Myocyte (in vitro differentiated cells): Measurements from ENCODE around the gene ZNF710. TPM values are rescaled to one million over a fixed set of nuclear protein-coding genes. Genes with fewer than 3 reads are reported as not detected.

Experiments
- DNase-seq: peaks from one replicate; pipeline ENCODE4 v3.0.0-alpha.2; 2012; ENCODE audit warnings: low read depth
- total RNA-seq: library from RNA; depleted of rRNA; stranded (reverse); fragments of >200 nt; gene quantifications from 2 replicates; pipeline ENCODE4 v1.2.3, GENCODE V29; 2014

The ZNF710 gene
- total RNA-seq, 1 donor from 2014 or later = 6.3 TPM

GRCh38 chr15:90078965-90079364 lies 77.8 kb downstream of the ZNF710 start:
- peak; percentile 30 for DNase-seq

GRCh38 chr15:90079619-90080457 lies 78.7 kb downstream of the ZNF710 start:
- DNase-seq = no peak

- DNase-seq = no peak
These were observed 79.3 kb downstream of the ZNF710 start for GRCh38 chr15:90080458-90080755.

- no peak for DNase-seq
These were observed 79.8 kb downstream of the ZNF710 start for GRCh38 chr15:90080818-90081393.

- no peak for DNase-seq
These were observed 81.1 kb downstream of the ZNF710 start for GRCh38 chr15:90082140-90082715.

GRCh38 chr15:90083419-90083818 lies 82.3 kb downstream of the ZNF710 start:
- DNase-seq = no peak

GRCh38 chr15:90083954-90084607 lies 83.0 kb downstream of the ZNF710 start:
- no peak for DNase-seq

GRCh38 chr15:90084876-90085423 lies 83.8 kb downstream of the ZNF710 start:
- DNase-seq = no peak

GRCh38 chr15:90085565-90085964 lies 84.4 kb downstream of the ZNF710 start:
- no peak for DNase-seq

GRCh38 chr15:90086868-90087268 lies 85.7 kb downstream of the ZNF710 start:
- peak; percentile 38 for DNase-seq

GRCh38 chr15:90087454-90088154 lies 86.5 kb downstream of the ZNF710 start:
- DNase-seq = no peak

- DNase-seq = no peak
These were observed 89.2 kb downstream of the ZNF710 start for GRCh38 chr15:90090226-90090848.

- DNase-seq = no peak
These were observed 90.2 kb downstream of the ZNF710 start for GRCh38 chr15:90091156-90091931.

GRCh38 chr15:90095521-90095959 lies 94.4 kb downstream of the ZNF710 start:
- no peak for DNase-seq

- DNase-seq = no peak
These were observed 96.4 kb downstream of the ZNF710 start for GRCh38 chr15:90097475-90097874.

GRCh38 chr15:90099072-90099867 lies 98.1 kb downstream of the ZNF710 start:
- DNase-seq = no peak

GRCh38 chr15:90099868-90100831 lies 99.0 kb downstream of the ZNF710 start:
- DNase-seq = peak; percentile 70
